Amygdala (tissue), 56 donors: Measurements from ENCODE around the gene CAMK2D.
"Not testable (repeated sequence)": the region's sequence is repeated elsewhere in the genome, so short reads cannot be mapped to it uniquely, and the experiment has no call there.

Experiments
- DNase-seq, 56 donors: peaks; one replicate each; lab custom pipeline; 2025; lab: John Stamatoyannopoulos, UW

Gene CAMK2D

DNA sequence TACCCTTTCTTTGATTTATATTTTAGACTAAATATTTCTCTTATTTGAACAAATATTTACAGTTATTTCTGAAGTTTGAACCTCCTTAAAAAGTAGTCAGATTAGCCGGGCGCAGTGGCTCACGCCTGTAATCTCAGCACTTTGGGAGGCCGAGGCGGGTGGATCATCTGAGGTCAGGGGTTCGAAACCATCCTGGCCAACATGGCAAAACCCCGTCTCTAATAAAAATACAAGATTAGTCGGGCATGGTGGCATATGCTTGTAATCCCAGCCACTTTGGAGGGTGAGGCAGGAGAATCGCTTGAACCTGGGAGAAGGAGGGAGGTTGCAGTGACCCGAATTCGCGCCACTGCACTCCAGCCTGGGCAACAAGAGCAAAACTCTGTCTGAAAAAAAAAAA, 2.4 kb upstream of the CAMK2D start:
- not testable (repeated sequence) for DNase-seq

DNA sequence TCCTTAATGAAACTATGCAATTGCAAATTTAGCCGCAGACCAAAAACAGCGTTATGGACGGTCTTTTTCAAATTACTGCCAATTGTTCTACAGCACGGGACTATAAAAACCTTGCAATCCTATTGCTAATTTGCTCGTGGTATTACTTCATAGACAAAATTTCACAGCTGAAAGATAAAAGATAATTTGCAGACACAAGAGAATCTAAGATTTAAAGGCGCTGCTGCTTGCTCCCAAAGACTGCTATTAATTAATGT, 1.4 kb upstream of the CAMK2D start:
- DNase-seq = no peak

DNA sequence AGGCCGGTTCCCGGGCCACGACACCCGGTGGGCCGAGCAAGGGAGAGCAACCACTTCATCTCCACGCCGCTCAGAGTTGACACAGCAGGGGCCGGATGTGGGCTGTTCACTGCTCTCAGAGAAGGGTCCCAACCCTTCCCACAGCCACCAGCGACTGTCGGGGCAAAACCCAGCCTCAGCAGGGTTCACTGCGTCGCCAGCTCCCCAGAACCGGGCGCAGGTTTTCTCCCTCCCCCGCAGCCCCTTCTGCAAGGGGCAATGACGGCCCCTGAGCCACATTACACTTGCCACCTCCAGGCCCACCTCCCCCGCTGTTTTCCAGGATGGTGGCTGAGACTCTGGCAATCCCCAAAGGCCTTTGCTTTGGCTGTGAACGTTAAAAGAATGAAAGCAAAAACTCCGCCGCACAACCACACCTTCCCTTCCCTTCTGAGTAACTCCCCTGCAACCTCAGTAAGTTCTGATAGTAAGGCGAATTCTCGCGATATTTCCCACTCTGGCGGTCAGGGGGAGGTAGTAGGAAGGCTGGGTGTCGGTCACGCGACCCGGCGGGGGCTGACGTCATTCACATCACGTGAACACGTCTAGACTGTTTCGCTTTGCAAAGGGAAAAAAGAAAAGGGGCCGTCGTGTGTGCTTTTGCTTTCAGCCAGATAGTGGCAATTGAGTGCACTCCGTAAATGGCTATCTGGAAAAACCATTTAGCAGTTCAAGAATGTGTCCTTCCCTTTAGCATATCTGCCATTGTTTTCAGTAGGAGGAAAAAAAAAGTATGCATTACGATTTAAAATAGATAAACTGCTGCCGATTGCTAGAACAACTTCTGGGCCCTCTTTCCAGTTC, 869 bp upstream of the CAMK2D start:
- DNase-seq = peak; percentile 68 to 99 (median 95)

DNA sequence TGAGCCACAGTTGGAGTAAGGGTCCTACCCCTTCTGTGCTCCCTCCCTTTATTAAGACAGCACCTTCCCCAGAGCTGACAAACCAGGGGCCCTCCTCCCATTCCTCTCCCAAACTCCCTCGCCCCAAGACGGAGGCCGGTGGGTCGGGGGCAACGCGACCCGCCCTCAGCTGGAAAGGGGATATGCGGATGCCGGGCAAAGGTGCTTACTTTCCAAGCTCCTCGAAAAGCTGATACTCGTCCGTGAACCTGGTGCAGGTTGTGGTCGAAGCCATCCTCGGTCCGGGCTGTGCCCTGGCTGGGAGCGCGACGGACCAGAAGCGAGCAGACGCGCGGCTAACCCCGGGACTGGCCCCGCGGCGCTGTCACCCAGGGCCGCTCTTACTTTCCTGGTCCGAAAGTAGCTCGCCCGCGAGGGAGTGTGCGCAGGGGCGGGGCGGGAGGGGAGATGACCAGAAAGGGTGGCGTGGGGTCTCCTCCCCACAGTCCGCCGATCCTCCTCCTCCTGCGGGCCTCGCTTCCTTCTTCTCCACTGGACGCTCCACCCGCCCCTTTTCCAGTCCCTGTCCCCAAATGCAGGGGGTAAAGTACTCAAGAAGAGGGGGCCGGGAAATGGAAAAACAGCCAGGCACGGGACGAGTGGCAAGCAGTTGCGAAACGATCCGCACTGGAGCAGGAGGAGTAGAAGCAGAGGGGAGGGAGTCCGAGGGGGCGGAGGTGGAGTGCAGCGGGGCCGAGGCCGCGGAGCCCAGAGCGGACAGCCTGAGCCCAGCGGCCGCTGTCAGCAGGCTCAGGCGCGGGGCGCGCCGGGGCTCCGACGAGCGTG, 531 bp downstream of the CAMK2D start:
- peak in 53 of 56 donors; percentile 18 to 83 (median 64) for DNase-seq

DNA sequence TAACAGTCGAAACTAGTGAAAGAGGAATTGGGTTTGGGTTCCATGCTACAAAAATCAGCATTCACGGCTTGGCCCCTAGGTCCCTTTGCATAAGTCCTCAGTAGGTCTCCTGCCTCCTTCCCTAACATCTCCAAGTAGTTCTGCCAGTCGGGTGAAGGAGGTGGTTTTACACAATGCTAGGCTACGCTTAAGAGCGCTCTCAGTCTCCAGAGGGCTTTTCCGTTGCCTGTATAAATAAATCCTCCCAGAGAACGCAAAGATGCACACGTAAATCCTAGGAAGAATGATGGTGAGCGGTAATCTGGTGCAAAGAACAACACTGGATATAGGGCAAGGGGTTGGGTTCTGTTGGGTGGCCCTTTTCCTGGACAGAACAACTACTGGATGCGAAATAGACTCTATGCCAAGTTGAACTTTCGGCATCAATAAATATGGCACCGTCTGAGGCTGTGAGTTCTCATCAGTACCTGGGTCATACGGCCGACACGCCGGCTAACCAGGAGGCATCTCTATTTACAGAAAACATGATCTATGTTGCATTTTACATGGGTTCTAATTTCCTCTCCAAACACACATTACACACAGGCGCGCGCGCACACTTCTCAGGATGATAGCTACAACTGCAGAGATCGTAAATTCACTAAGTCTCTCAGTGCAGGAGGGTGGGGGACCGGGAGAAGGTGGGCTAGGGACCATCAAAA, 1.3 kb downstream of the CAMK2D start:
- peak in 30 of 56 donors; percentile 1 to 69 (median 36) for DNase-seq

DNA sequence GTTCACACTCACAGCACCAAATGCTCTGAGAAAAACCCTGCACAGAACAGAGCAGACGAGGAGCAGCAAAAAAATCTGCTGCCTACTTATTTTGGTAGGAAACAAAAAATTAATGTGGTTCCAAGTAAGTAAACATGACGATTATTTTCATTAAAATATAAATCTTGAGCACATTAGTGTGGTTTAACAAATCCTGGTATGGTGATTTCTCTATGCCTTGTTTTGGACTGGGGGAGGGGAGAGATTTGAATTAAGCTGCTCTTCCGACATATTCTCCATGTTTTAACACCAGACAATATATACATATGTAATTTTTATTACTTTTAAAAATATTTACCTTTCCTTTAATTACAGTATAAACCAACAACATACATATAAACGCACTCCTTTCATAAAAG, 1.8 kb downstream of the CAMK2D start:
- DNase-seq = no peak

DNA sequence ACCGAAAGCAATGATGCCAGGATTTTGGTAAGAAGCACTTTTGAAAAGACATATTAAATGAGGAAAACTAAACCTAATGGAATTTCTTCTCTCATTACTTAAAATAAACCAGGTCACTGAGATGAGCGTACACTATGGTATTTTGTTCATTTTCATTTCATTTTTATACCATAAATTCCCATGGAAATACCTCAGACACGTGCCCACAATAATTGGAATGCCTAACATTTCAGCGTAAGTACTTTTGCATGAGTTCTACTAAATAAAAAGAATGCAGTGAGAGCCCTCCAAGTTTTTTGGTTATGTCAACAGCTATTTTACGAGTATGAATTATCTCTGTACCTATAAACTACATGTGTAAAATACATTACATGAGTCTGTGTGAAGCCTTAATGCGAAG, 3.2 kb downstream of the CAMK2D start:
- no peak for DNase-seq

DNA sequence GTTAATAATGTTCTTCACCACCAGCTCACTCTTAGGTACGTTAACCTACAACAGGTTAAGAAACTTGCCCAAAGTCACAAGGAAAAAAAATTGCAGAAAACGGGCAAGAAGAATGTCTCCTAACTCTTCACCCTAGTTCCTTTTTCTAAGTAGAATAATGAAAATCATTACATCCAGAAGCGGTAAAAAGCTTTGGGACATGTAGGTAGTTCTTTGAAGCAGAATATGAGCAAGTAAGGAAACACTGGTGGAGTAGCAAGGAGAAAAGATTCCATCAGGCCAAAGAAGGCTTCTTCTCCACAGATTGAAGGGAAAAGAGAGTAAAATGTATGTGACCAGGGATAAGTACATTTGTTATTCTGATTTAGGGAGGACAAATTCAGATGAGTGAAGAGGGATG, 4.1 kb downstream of the CAMK2D start:
- no peak for DNase-seq

DNA sequence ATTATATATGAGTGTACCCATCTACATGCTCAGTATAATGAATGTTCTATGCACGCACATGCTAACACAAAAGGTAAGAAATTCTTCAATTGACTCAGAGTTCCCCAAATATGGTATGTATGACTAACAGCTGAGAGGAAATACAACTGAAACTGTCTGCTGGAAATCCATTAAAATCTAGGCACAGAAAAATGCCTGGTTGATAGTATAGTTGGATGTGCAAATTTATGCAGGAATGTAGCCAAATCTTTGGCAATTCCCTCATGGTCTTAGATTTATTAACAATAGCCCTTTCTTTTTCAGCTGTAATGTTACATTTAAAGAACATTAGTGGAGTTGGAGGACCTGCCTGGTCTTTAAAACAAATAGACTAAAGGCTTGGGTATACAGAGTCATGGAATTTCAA, 5.5 kb downstream of the CAMK2D start:
- no peak for DNase-seq

DNA sequence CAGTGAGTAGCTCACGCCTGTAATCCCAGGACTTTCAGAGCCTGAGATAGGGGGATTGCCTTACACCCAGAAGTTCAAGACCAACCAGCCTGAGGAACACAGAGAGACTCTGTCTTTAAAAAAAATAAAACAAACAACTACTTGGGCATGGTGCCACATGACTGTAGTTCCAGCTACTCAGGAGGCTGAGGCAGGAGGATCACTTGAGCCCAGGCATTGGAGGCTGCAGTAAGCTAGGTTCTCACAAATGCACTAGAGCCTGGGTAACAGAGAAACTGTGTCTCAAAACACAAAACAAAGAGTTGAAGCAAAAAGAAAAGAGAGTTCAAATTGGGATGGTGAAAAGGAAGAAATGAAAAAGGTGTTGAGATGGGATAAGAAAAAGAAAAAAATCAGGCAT, 10.8 kb downstream of the CAMK2D start:
- DNase-seq = no peak

DNA sequence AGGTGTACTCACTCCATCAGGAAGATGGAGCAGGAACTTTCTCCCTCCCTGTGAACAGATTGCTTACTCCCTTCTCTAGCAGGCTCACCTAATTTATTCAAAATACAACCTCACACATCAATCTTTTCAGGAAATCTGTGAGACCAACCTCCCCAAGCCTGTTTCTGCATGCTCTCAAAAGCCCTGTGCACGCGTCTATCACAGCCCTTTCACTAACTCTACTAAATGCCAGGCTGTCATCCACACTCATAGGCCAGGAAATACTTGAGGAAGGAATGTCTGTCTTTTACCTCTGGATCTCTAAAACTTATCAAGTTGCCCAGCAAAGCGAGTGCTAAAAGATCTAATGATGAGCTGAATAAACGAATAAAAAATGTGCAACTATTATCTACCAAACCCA, 11.2 kb downstream of the CAMK2D start:
- no peak for DNase-seq

DNA sequence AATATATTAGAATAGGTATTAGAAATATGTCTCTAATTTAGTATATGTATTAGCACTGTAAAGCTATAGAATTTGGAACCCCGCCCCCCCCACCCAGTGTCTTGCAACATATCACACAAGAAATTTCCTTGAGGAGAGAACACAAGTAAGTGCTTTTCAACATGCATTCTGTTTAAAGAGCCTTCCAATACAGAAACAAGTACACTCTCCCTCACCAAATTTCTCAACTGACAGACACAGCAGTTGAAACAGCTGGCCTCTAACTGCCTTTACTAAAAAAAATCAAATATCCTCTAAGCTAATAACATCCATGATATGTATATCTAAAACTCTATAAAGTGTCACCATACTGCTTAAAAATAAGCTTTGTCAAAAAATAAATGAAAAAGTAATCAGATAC, 12.4 kb downstream of the CAMK2D start:
- no peak for DNase-seq

DNA sequence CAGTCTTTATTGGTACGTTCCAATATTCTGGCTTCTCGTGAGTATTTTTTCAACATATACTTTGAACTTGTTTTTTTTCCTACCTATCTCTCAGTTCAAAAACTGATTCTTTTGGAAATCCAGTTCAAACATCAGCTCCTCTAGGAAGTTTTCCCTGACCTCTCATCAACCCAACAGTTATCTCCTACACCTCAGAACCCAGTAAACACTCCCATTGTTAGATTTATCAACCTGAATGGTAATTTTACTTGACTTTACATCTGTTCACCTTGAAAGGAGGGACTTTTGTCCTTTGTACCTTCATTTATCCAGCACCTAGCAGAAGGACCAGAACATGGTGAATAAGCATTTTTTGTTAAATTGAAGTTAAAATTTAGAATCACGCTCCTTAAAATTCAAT, 13.6 kb downstream of the CAMK2D start:
- no peak for DNase-seq

DNA sequence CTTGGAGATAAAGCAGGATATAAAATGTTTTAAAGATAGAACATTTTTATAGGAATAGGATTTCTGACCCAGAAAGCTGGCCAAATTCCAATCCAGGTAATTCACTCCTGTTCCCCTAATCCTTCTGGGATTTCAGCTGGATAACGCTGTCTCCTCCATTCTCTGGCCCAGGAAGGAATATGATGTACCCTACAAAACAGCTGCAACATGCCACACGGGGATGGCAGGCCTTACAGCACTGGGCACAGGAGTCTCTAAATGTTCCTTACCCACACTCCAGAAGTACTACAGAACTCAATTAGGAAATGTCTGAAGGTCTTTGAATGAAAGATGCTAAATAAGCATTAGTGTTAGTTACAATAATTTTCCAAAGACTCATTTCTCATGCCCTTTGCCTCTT, 15.8 kb downstream of the CAMK2D start:
- no peak for DNase-seq

DNA sequence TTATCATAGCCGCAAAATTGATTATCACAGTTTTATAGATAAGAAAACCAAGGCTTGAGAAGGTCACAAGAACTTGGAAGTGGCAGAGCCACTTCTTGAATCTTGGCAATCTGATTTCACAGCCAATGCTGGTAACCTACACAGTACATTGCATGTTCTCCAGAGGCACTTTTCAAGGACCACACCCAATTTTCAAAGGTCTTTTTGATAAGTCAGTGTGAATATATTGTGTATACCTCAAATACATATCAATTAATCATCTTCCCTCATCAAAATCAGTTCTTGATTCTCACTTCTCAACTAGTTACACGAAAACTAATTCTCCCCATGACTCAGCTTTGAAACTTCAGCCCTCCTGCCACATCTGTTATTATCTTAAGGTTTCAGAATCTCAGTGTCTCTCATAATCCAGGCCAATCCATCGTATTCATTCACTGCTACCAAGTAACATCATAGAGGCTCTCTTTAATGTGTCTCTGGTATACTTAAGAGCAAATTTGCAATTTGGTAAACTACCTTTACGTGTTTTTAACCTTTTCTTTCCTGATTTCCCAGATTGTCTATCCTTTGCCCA, 16.8 kb downstream of the CAMK2D start:
- DNase-seq = no peak

DNA sequence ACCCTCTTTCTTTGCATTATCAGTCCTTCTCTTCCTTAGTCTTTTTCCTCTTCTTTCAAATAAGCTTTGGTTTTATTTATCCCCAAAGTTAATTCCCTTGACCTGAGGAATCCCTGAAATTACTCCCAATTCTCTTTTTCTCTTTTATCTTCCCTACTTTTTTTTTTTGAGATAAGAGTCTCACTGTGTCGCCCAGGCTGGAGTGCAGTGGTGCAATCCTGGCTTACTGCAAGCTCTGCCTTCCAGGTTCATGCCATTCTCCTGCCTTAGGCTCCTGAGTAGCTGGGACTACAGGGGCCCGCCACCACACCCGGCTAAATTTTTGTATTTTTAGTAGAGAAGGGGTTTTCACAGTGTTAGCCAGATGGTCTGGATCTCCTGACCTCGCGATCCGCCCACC, 17.8 kb downstream of the CAMK2D start:
- DNase-seq = no peak

DNA sequence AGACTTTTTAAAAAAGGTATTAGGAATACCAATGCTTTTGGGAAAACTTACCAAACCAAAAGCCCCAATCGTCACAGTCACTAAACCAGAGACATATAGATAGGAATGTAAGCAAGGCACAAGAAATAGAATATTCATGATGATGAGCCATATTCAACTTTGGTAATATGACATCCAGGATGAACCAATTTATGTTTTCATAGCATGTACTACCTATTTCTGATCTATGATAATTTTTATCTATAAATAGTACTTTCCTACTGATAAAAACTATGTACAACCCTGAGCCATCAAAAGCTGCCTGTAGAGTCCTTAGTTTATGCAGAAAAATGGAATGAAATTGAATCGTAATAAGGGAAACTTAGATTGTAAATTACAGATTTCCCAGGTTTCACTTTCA, 18.9 kb downstream of the CAMK2D start:
- DNase-seq = no peak

DNA sequence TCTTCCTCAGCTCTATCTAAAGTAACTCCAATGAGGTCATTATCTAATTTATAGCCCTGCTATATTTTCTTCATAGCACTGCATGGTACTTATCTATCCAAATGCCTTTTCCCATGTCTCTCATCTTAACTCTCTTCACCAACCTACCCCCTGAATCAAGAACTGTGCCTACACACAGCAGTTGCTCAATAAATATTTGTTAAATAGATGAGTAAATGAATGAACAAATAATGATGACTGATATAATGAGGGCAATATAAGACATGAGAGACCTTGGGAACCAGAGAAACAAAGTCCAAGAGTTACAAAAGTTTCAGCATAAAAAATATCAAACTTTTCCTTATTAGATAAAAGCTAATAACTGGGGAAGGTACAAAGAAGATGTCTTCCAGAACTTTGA, 19.6 kb downstream of the CAMK2D start:
- DNase-seq = no peak

DNA sequence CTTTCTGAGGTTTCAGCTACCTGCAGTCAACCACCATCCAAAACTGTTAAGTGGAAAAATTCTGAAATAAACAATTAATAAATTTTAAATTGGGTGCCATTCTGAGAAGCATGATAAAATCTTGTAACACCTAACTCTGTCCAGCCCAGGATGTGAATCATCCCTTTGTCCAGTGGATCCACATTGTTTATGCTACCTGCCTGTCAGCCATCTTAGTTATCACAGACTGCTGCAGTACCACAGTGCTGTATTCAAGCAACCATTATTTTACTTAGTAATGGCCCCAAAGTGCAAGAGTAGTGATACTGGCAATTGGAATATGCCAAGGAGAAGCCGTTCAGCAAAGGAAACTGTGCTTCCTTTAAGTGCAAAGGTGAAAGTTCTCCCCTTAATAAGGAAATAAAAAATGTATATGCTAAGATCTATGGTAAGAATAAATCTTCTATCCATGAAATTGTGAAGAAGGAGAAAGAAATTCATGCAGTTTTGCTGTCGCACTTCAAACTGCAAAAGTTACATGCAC, 20.6 kb downstream of the CAMK2D start:
- DNase-seq = no peak

DNA sequence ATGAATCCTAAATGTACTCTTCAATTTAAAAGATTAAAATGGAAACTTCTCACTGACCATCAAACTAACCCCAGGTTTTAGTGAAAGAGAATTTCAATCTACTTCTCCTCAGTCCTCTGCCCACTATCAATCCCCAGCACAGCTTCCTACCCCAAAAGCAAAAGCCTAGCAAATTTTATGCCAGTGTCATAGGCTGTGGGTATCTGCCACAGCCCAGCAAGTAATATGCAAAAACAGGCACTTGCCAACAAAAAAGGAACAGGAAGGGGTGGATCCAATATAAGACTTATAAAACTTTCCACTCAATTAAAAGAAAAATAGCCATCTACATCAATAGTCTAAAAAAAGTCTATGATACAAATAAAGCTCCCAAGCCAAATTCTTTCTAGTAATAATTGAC, 22.3 kb downstream of the CAMK2D start:
- DNase-seq = no peak

DNA sequence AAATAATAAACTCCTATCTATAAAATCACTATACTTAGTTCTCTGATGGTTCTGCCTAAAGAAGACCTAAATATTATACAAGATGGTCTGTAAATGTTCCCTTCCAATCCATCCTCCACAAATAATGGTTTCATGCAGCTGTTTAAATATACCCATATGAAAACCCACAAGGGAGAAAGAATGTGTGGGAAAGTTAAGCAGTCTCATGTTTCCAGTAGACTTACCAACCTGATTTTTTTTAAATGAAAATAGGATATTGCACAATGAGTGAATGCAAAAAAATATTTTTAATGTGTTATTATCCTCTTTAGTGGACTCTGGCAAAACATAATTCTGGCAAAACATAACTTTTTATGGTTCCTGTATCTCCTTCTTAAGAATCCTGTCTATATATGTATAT, 23.3 kb downstream of the CAMK2D start:
- DNase-seq = no peak
